BJ (cell line): ENCODE results near the gene TTC8. TPM values are rescaled to one million over a fixed set of nuclear protein-coding genes. Genes with fewer than 3 reads are reported as not detected.
A peak's percentile ranks its signal among the peaks of the same experiment; 100 is the strongest.

Source experiments
- CTCF ChIA-PET: fragments of 350-600 bp; formaldehyde crosslinking; extraction: SDS; loops from one replicate; lab custom pipeline; 2021; ENCODE audit warnings: antibody characterized with exemption, inconsistent platforms; lab: Yijun Ruan, JAX
- POLR2A ChIA-PET: fragments of 300-600 bp; sonication (Branson Sonifier 250); formaldehyde crosslinking; extraction: SDS; loops from one replicate; lab custom pipeline; 2021; ENCODE audit warnings: antibody characterized with exemption; lab: Charles Lee
- DNase-seq: peaks from one replicate; pipeline ENCODE4 v3.0.0-alpha.2; 2011; ENCODE audit warnings: low read depth
- H3K27me3 ChIP-seq: 2 replicates; pipeline ENCODE4 v1.6.0; 2011; ENCODE audit warnings: low read length; ENCODE audit not compliant: control insufficient read depth, insufficient read depth
- H3K36me3 ChIP-seq: 2 replicates; pipeline ENCODE4 v1.5.1; 2011; ENCODE audit warnings: low read length; ENCODE audit not compliant: control insufficient read depth, insufficient read depth
- H3K4me3 ChIP-seq: 2 replicates; pipeline ENCODE4 v1.5.1; 2011; ENCODE audit warnings: low read depth, mild to moderate bottlenecking, control low read depth, low read length
- polyA plus RNA-seq: library from polyadenylated mRNA; depleted of rRNA; stranded (reverse); fragments of >200 nt; gene quantifications from 2 replicates; pipeline ENCODE4 v1.2.3, GENCODE V29; 2011
- TF ChIP-seq, protein P1 (sequence below): IDR thresholded peaks from 2 replicates; pipeline ENCODE4 v1.5.1; 2011; ENCODE audit warnings: low read depth, mild to moderate bottlenecking, control low read depth, inconsistent platforms, low read length, moderate library complexity; ENCODE audit not compliant: insufficient read depth

Gene TTC8
- polyA plus RNA-seq, 1 experiment = 43.7 TPM

DNA sequence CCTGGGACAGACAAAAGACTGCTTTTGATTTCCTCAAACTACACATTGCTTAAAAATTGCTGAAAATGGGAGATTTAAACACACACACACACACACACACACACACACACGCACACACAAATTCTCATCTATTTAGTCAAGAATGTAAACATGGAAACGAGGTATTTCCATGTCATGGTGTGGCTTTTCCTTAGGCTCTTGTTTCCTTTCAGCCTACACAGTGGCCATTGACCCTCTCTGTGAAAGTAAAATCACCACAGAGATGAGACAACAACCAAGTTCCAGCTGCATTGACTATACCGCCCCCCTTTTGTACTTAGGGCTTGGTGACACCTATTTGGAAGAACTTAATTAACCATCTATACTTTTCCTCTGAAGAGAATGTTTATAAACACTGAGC is 41.9 kb downstream of the TTC8 start:
- no peak for DNase-seq
- Histone ChIP-seq H3K4me3 (no peak overlapping the region), H3K27me3 (no peaks in the 10 kb centered on the region), H3K36me3 (no peaks in the 10 kb centered on the region; the same call in 1 of the 2 replicates)
- POLR2A ChIA-PET = no interaction called here
- CTCF ChIA-PET = interaction anchor here (1.6 kb wide), 1 partner anchor 199 kb away, joined by 6 read pairs; no protein-coding TSS in a partner anchor
- TF ChIP-seq, protein P1, sequence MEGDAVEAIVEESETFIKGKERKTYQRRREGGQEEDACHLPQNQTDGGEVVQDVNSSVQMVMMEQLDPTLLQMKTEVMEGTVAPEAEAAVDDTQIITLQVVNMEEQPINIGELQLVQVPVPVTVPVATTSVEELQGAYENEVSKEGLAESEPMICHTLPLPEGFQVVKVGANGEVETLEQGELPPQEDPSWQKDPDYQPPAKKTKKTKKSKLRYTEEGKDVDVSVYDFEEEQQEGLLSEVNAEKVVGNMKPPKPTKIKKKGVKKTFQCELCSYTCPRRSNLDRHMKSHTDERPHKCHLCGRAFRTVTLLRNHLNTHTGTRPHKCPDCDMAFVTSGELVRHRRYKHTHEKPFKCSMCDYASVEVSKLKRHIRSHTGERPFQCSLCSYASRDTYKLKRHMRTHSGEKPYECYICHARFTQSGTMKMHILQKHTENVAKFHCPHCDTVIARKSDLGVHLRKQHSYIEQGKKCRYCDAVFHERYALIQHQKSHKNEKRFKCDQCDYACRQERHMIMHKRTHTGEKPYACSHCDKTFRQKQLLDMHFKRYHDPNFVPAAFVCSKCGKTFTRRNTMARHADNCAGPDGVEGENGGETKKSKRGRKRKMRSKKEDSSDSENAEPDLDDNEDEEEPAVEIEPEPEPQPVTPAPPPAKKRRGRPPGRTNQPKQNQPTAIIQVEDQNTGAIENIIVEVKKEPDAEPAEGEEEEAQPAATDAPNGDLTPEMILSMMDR = no peak

DNA sequence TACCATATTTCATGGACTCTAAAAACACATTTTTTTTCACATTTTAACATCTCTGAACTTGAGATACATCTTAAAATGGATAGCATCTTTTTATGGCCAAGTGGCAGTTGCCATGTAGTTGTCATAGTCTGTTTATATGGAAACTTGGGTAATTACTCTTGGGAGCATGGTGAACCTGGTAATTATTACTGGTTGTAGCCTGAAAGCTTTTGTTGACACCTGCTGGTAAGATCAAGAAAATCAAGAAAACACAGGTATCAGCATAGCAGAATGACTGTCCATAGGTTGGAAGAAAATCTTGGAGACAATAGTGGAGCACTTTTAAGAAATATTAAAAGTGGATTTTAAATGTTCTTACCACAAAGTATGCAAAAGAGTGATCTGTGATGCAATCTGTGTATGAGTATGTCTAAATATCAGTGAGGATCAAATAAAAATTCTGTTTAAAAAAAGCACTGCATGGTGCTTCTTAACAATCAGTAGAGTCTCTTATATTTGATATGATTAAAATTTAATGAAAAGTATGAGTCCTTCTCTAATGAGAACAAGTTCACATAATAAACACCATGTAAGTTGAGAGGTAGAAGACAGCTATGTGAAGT is 44.2 kb downstream of the TTC8 start:
- Histone ChIP-seq H3K4me3 (no peak overlapping the region), H3K36me3 (peaks cover 3% of the 10 kb centered on the region), H3K27me3 (no peaks in the 10 kb centered on the region)
- POLR2A ChIA-PET = no interaction called here
- TF ChIP-seq, protein P1 = peak; percentile 24; the same call in 1 of the 2 replicates
- CTCF ChIA-PET = interaction anchor here (0.6 to 2.1 kb wide), 11 partner anchors 10 to 201 kb away, joined by 3 to 8 read pairs (median 3); partner anchors contain the start of gene EML5
- DNase-seq = no peak

DNA sequence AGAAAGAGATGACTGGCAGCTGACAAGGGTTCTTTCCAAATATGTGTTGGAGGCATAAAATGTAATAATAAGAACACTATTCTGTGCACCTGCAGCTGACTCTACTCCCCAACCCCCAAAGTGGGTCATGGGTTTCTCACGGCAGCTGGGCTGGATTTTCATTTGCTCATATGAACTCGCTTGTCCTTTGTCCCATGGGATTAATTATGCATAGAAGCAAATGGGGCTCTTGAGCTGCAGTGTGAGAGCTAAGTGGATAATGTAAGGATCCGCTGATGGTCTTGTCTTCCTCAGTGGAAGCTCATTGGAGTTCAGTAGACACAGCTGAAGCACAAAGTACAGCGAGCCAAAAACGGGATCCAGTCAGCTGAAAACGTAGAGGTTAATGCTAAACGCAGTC is 46.3 kb downstream of the TTC8 start:
- ChIA-PET CTCF (interaction anchor here (0.5 to 0.8 kb wide), 2 partner anchors 69 to 204 kb away, joined by 3 read pairs; no protein-coding TSS in a partner anchor), POLR2A (no interaction called here)
- DNase-seq = no peak
- H3K27me3 ChIP-seq = no peaks in the 10 kb centered on the region
- no peak overlapping the region for H3K4me3 ChIP-seq
- peaks cover 3% of the 10 kb centered on the region for H3K36me3 ChIP-seq
- TF ChIP-seq, protein P1 = no peak

DNA sequence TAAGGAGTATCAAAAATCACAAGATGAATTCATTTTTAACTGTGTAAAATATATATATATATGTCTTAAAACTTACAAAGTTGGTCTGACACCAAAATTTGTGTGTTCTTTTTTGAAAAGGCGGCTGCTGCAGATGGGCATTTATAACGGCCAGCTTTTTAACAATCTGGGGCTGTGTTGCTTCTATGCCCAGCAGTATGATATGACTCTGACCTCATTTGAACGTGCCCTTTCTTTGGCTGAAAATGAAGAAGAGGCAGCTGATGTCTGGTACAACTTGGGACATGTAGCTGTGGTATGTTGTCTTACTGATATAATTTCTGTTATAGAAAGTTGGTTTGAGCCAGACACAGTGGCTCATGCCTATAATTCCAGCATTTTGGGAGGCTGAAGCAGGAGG is 47.0 kb downstream of the TTC8 start:
- CTCF ChIA-PET = interaction anchor here (0.8 kb wide), 1 partner anchor 204 kb away, joined by 3 read pairs; no protein-coding TSS in a partner anchor
- POLR2A ChIA-PET = no interaction called here

DNA sequence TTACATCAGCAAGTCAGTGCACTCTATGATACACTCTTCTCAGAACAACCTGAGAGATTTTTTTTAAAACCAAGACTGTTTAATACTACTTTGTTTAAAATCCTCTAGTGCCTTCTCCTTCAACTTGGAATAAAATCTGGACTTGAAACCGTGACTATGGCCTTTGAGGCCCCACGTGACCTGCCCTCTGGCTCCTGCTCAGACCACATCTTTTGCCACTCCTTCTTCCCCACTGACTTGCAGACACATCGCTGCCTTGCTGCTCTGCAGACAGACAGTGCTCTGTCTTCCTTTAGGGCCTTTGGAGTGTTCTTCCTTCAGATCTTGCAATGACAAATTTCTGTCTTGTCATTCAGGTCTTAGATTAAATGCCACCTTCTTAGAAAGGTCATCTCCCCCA is 48.5 kb downstream of the TTC8 start:
- POLR2A ChIA-PET = no interaction called here
- CTCF ChIA-PET = no interaction called here

More for the DNA sequence above, 47.0 kb downstream of the TTC8 start:
- no peaks in the 10 kb centered on the region for H3K27me3 ChIP-seq
- no peak overlapping the region for H3K4me3 ChIP-seq
- TF ChIP-seq, protein P1 = no peak
- peaks cover 3% of the 10 kb centered on the region for H3K36me3 ChIP-seq
- DNase-seq = no peak

More for the DNA sequence above, 48.5 kb downstream of the TTC8 start:
- Histone ChIP-seq H3K36me3 (peaks cover 3% of the 10 kb centered on the region), H3K27me3 (no peaks in the 10 kb centered on the region), H3K4me3 (no peak overlapping the region)
- no peak for DNase-seq
- TF ChIP-seq, protein P1 = no peak
